IMR-90 (cell line): ENCODE measurements around the gene E2F8. TPM values are rescaled to one million over a fixed set of nuclear protein-coding genes. Genes with fewer than 3 reads are reported as not detected.
"Not testable (repeated sequence)": the region's sequence is repeated elsewhere in the genome, so short reads cannot be mapped to it uniquely, and the experiment has no call there.

Experiments used
- ATAC-seq: fragments of 200-7000 bp; cut with Tn5 transposase; 2 replicates; pipeline ENCODE4 v1.9.1; 2020; ENCODE audit warnings: low read depth, mild to moderate bottlenecking, moderate library complexity
- BruUV-seq: library from RNA; stranded (reverse); fragments of 400-500 nt; replicated peaks from 2 replicates; lab custom pipeline; 2021; lab: Mats Ljungman, UMichigan
- CTCF ChIA-PET: fragments of 300-600 bp; formaldehyde crosslinking; extraction: SDS; loops from one replicate; lab custom pipeline; 2021; ENCODE audit warnings: antibody characterized with exemption; lab: Yijun Ruan, JAX
- POLR2A ChIA-PET: fragments of 300-600 bp; sonication (Branson Sonifier 250); formaldehyde crosslinking; loops from one replicate; lab custom pipeline; 2022; ENCODE audit warnings: antibody characterized with exemption; ENCODE audit not compliant: unreplicated experiment; lab: Charles Lee
- DNase-seq: peaks from one replicate; pipeline ENCODE4 v3.0.0; 2013
- H2AFZ ChIP-seq: replicated peaks from 2 replicates; pipeline ENCODE3; 2013; ENCODE audit warnings: low read length, mild to moderate bottlenecking; ENCODE audit not compliant: poor library complexity
- H2AK5ac ChIP-seq: 2 replicates; pipeline ENCODE4 v1.6.1; 2013; ENCODE audit warnings: low read depth, low read length, inconsistent platforms
- H2AK9ac ChIP-seq: replicated peaks from 2 replicates; pipeline ENCODE3; 2013; ENCODE audit warnings: mild to moderate bottlenecking, low read depth, low read length, moderate library complexity; ENCODE audit not compliant: poor library complexity
- H2BK120ac ChIP-seq: 2 replicates; pipeline ENCODE4 v1.6.1; 2013; ENCODE audit warnings: low read depth, low read length, inconsistent platforms
- H2BK15ac ChIP-seq: 3 replicates; pipeline ENCODE4 v1.6.1; 2013; ENCODE audit warnings: low read depth, low read length, inconsistent platforms
- H2BK20ac ChIP-seq: 2 replicates; pipeline ENCODE4 v1.6.1; 2013; ENCODE audit warnings: low read depth, mild to moderate bottlenecking, inconsistent platforms, low read length, moderate library complexity
- H2BK5ac ChIP-seq: 2 replicates; pipeline ENCODE4 v1.6.1; 2013; ENCODE audit warnings: mild to moderate bottlenecking, low read depth, low read length, inconsistent platforms; ENCODE audit not compliant: poor library complexity, severe bottlenecking
- H3K14ac ChIP-seq: replicated peaks from 2 replicates; pipeline ENCODE4 v1.6.1; 2013; ENCODE audit warnings: low read depth, low read length, inconsistent platforms
- H3K18ac ChIP-seq: 2 replicates; pipeline ENCODE4 v1.6.1; 2013; ENCODE audit warnings: low read depth, low read length, control low read depth
- H3K23ac ChIP-seq: 2 replicates; pipeline ENCODE4 v1.6.1; 2013; ENCODE audit warnings: low read depth, low read length, inconsistent platforms
- H3K27ac ChIP-seq: 2 replicates; pipeline ENCODE4 v1.5.1; 2013; ENCODE audit warnings: mild to moderate bottlenecking, control low read depth, low read length; ENCODE audit not compliant: insufficient read depth
- H3K27me3 ChIP-seq: 2 replicates; pipeline ENCODE4 v1.6.1; 2013; ENCODE audit warnings: low read length; ENCODE audit not compliant: control insufficient read depth, insufficient read depth
- H3K36me3 ChIP-seq: 2 replicates; pipeline ENCODE4 v1.6.1; 2013; ENCODE audit warnings: low read length, mixed read lengths; ENCODE audit not compliant: control insufficient read depth, insufficient read depth
- H3K4ac ChIP-seq: 2 replicates; pipeline ENCODE4 v1.6.1; 2013; ENCODE audit warnings: low read depth, low read length, inconsistent platforms
- H3K4me1 ChIP-seq: 2 replicates; pipeline ENCODE4 v1.6.1; 2013; ENCODE audit warnings: low read length, mixed read lengths; ENCODE audit not compliant: control insufficient read depth, insufficient read depth
- H3K4me2 ChIP-seq: 2 replicates; pipeline ENCODE4 v1.6.1; 2013; ENCODE audit warnings: low read depth, mild to moderate bottlenecking, control low read depth, low read length, moderate library complexity
- H3K4me3 ChIP-seq: 2 replicates; pipeline ENCODE4 v1.5.1; 2013; ENCODE audit warnings: low read depth, mild to moderate bottlenecking, control low read depth, low read length, moderate library complexity; ENCODE audit not compliant: insufficient read depth
- H3K56ac ChIP-seq: 2 replicates; pipeline ENCODE4 v1.6.1; 2013; ENCODE audit warnings: low read length, inconsistent platforms; ENCODE audit not compliant: insufficient read depth; ENCODE audit errors: extremely low read depth
- H3K79me1 ChIP-seq, 2 experiments: 2 replicates each; pipeline ENCODE4 v1.6.1; 2013; ENCODE audit warnings: low read length in 2 of 2, inconsistent platforms in 1 of 2, low read depth in 1 of 2
- H3K9ac ChIP-seq: 2 replicates; pipeline ENCODE4 v1.6.1; 2013; ENCODE audit warnings: low read depth, low read length, control low read depth
- H3K9me1 ChIP-seq: 2 replicates; pipeline ENCODE4 v1.6.1; 2013; ENCODE audit warnings: low read length, inconsistent platforms; ENCODE audit not compliant: insufficient read depth
- H3K9me3 ChIP-seq: 2 replicates; pipeline ENCODE4 v1.6.1; 2013; ENCODE audit warnings: low read length; ENCODE audit not compliant: control insufficient read depth, insufficient read depth
- H4K20me1 ChIP-seq: 2 replicates; pipeline ENCODE4 v1.6.1; 2013; ENCODE audit warnings: low read length, inconsistent platforms; ENCODE audit not compliant: insufficient read depth
- H4K5ac ChIP-seq: 2 replicates; pipeline ENCODE4 v1.6.1; 2013; ENCODE audit warnings: mild to moderate bottlenecking, low read depth, low read length, control low read depth
- H4K8ac ChIP-seq, 2 experiments: 2 replicates each; pipeline ENCODE4 v1.6.1; 2013; ENCODE audit warnings: low read depth in 2 of 2, low read length in 2 of 2, control low read depth in 1 of 2, inconsistent platforms in 1 of 2
- H4K91ac ChIP-seq: 2 replicates; pipeline ENCODE4 v1.6.1; 2013; ENCODE audit warnings: low read depth, low read length, inconsistent platforms; ENCODE audit not compliant: insufficient read depth
- POLR2A ChIP-seq: IDR thresholded peaks from 2 replicates; pipeline ENCODE4 v1.6.1; 2012; ENCODE audit warnings: mild to moderate bottlenecking, low read depth, low read length
- WGBS, 2 experiments: methylation state at CpG; one replicate each; pipeline versions ENCODE4 v1.1.5 to v1.1.7; 2013; ENCODE audit warnings: missing lambda C conversion rate in 2 of 2; ENCODE audit not compliant: insufficient read length in 1 of 2; ENCODE audit errors: extremely low coverage in 2 of 2; 5-methylcytosine and 5-hydroxymethylcytosine counted together
- dilution Hi-C: fragments of 300-500 bp; cut with HindIII; formaldehyde crosslinking; loops from one replicate; pipeline ENCODE4 v1.14.3; 2018; ENCODE audit warnings: low sequenced_read_pairs; ENCODE audit not compliant: unreplicated experiment
- in situ Hi-C: fragments of 300-500 bp; cut with MboI; formaldehyde crosslinking; loops from 3 replicates; pipeline ENCODE4 v1.14.3; 2019; ENCODE audit warnings: low sequenced_read_pairs, inconsistent platforms, mixed read lengths
- intact Hi-C: fragments of 100-400 bp; cut with micrococcal nuclease; formaldehyde crosslinking; loops from 2 replicates; pipeline ENCODE4 v1.10.0; 2022
- polyA plus RNA-seq, 3 experiments: library from polyadenylated mRNA; depleted of rRNA; stranded (reverse); fragments of >200 nt; gene quantifications; 2 replicates each; pipeline ENCODE4 v1.2.3, GENCODE V29; 2012; ENCODE audit warnings: low replicate concordance in 1 of 3
- total RNA-seq: library from RNA; depleted of rRNA; stranded (reverse); fragments of >200 nt; gene quantifications from 2 replicates; pipeline ENCODE4 v1.2.3, GENCODE V29; 2012
- TF ChIP-seq, protein P1 (sequence below): conservative IDR thresholded peaks from 2 replicates; pipeline ENCODE4 v1.5.1; 2012; ENCODE audit warnings: mild to moderate bottlenecking, low read depth, low read length, improper control_type of control experiment

The E2F8 gene
- total and polyA plus RNA-seq, 2 of the 4 experiments (the other 2 are of a cell fraction): 1.1 to 2.3 TPM

DNA sequence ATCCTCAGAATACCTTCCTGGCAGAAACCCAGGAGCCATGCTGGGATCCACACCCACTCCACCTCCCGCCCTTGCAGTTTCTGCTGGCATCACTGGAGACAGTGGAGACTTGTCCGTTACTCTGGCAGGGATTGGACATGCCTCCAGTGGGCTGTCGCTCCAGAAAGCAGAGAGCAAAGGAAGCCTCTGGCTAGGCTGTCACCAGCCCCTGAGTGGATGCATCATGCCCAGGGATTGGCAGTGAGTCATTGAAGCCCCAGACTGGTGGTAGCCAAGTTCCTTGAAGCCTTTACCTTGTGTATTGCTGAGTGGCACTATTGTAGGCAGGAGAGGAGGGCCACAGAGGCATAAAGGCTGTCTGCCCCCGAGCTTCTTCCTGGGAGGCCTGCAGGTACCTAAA, 34.8 kb upstream of the E2F8 start (continued):
- TF ChIP-seq, protein P1, sequence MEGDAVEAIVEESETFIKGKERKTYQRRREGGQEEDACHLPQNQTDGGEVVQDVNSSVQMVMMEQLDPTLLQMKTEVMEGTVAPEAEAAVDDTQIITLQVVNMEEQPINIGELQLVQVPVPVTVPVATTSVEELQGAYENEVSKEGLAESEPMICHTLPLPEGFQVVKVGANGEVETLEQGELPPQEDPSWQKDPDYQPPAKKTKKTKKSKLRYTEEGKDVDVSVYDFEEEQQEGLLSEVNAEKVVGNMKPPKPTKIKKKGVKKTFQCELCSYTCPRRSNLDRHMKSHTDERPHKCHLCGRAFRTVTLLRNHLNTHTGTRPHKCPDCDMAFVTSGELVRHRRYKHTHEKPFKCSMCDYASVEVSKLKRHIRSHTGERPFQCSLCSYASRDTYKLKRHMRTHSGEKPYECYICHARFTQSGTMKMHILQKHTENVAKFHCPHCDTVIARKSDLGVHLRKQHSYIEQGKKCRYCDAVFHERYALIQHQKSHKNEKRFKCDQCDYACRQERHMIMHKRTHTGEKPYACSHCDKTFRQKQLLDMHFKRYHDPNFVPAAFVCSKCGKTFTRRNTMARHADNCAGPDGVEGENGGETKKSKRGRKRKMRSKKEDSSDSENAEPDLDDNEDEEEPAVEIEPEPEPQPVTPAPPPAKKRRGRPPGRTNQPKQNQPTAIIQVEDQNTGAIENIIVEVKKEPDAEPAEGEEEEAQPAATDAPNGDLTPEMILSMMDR: no peak
- no peak for TF ChIP-seq POLR2A

DNA sequence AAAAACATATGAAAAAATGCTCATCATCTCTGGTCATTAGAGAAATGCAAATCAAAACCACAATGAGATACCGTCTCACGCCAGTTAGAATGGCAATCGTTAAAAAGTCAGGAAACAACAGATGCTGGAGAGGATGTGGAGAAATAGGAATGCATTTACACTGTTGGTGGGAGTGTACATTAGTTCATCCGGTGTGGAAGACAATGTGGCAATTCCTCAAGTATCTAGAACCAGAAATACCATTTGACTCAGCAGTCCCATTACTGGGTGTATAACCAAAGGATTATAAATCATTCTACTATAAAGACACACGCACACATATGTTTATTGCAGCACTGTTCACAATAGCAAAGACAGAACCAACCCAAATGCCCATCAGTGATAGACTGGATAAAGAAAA, 32.5 kb upstream of the E2F8 start:
- H2BK120ac ChIP-seq, H3K14ac ChIP-seq, H2BK15ac ChIP-seq, in situ Hi-C loops, ATAC-seq, H3K27ac ChIP-seq, H2BK5ac ChIP-seq, H3K36me3 ChIP-seq, H2AK9ac ChIP-seq, H4K5ac ChIP-seq, H3K23ac ChIP-seq, H3K56ac ChIP-seq, POLR2A ChIA-PET, H4K20me1 ChIP-seq, H3K9me3 ChIP-seq, H3K4ac ChIP-seq, H2AFZ ChIP-seq, H3K9me1 ChIP-seq, H4K8ac ChIP-seq, BruUV-seq, DNase-seq, H3K79me1 ChIP-seq, intact Hi-C loops, CTCF ChIA-PET, dilution Hi-C loops, H4K91ac ChIP-seq, H2AK5ac ChIP-seq, H3K4me1 ChIP-seq, H3K18ac ChIP-seq, H3K9ac ChIP-seq, H3K27me3 ChIP-seq, H2BK20ac ChIP-seq, H3K4me3 ChIP-seq, H3K4me2 ChIP-seq: not testable (repeated sequence)
- no CpG with 5 or more reads among the region's 5 CpGs for WGBS, 2 experiments
